GM19372 (cell line): ENCODE data around the gene MBTPS1.

Experiments
- ATAC-seq: cut with Tn5 transposase; IDR thresholded peaks from one replicate; pipeline ENCODE4 v1.9.1; 2021; ENCODE audit warnings: mild to moderate bottlenecking, low read depth, moderate library complexity; ENCODE audit not compliant: unreplicated experiment

Gene MBTPS1

DNA sequence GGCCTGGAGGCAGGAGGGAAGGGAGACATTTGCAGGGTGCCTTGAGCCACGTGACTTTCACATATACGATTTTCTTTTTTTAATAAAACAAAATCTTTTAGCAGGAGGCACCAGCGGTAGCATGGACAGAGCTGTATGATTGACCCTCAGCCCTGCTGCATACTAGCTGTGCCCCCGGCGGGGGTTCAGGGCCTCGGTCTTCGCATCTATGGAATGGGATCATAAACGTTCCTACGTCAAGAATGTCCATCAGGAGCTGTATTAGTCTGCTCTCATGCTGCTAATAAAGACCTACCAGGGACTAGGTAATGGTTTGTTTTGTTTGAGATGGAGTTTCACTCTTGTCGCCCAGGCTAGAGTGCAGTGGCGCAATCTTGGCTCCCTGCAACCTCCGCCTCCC, 101.3 kb downstream of the MBTPS1 start:
- ATAC-seq: no peak

DNA sequence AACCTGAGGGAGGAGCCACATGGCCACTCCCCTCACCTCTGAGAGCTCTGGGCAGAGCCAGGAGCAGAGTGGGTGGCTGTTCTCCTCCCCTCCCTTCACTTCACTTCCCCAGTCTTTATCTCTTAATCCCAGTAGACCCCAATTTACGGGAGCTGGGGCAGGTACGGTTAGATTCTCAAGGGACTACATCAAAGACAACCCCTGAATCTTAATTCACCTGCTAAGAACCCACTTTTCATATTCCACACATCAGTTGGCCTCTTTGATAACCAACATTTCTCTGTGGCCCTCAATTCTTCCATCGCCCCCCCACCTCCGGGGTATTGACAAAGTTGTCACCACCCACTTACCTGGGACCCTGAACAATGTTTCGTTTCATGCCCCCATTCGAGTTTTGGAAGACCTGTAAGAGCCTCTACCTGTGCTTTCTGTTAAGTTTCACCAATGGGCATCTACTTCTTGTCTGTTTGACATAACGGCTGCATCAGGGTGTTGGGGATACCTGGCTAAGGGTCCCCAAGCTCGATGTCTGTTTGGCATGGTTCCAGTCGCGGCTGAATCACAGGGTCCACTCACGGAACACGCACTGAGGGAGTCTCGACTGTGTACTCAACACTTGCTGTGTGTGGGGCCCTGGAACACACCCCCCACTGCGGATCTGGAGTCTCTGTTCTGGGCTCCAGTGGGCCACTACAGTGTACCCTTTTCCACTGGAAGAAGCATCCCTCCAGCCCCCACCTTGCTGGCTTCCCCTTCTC, 102.0 kb downstream of the MBTPS1 start:
- no peak for ATAC-seq

DNA sequence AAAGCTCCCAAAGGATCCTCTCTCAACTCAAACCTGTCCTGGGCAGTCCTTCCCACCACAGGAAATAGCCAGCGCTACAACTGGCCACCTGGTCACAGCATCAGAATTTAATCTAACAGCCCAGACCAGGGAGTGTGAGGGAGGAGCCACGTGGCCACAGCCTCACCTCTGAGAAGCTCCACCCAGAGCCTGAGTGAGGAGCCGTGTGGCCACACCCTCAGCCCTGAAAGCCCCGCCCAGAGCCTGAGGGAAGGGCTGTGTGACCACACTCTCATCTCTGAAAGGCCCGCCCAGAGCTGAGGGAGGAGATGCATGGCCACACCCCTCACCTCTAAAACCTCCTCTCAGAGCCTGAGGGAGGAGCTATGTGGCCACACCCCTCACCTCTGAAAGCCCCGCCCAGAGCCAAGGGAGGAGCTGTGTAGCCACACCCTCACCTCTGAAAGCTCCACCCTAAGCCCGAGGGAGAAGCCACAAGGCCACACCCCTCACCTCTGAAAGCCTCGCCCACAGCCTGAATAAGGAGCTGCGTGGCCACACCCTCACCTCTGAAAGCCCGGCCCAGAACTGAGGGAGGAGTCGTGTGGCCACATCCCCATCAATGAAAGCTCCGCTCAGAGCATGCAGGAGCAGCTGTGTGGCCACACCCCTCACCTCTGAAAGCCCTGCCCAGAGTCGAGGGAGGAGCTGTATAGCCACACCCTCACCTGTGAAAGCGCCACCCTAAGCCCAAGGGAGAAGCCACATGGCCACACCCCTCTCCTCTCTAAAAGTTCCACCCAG, 102.8 kb downstream of the MBTPS1 start:
- ATAC-seq: peak; percentile 82

DNA sequence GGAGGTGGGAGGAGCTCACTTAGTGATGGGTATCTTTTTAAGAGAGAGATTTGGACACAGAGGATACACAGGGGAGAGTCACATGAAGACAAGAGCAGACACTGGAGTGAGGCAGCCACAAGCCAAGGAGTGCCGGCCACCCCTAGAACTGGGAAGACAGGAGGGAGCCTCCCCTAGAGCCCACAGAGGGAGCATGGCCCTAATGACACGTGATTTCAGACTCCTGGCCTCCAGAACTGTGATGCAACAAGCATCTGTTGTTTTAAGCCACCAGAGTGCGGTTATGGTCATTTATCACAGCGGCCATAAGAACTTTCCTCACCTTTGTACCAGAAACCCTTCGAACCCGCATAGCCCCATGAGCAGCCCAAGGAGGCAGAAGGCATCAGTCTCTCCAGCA, 107.5 kb downstream of the MBTPS1 start:
- no peak for ATAC-seq

DNA sequence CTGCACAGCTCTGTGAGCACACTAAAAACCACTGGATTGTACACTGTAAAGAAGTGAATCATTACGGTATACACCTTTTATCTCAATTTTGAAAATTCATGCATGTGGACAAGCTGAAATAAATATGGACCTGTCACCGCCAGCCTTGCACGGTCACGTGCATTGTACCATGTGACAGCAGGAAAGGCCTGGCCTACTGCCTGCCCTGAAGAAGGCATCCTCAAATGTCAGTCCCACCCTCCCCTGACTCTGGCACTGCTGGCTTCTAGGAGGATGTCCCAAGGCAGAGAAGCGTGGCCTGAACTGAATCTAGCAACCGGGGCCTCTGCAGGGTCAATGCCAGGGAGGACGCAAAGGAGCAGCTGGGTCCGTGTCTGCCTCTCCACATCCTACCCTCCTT, 108.8 kb downstream of the MBTPS1 start:
- ATAC-seq: no peak

DNA sequence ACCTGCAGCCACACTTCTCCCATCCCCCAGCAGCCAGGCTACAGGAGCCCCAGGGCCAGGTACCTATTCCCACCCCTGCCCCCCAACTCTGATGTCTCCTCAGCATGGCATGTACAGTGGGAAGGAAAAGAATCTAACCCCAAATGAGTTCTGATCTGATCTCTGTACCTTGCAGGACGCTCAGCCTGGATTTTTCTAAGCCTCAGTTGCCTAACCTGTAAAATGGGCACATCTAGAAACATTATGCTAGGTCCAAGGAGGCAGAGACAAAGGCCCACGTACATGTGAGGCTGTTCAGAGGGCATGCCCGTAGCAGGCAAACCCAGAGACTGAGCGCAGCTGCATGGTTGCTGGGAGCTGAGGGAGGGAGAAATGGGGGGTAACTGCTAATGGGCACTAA, 109.2 kb downstream of the MBTPS1 start:
- no peak for ATAC-seq

DNA sequence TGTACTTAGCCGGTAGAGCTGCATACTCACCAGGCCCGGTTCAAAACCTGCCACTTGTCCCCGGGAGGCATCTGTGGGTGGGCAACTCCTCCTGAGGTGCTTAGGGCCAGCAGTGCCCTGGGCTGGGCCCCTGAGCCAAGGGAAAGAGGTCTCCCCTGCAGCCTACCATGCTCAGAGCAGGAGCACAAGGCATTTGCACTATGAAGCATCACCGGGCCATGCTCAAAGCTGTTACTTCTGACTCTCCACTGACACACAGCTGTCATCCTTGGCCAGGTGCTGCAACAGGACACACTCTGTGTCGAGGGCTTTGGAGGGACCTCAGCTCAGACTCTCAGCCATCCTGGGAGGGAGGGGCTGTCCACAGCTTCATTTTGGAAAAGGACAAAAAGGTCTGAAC, 111.4 kb downstream of the MBTPS1 start:
- no peak for ATAC-seq

DNA sequence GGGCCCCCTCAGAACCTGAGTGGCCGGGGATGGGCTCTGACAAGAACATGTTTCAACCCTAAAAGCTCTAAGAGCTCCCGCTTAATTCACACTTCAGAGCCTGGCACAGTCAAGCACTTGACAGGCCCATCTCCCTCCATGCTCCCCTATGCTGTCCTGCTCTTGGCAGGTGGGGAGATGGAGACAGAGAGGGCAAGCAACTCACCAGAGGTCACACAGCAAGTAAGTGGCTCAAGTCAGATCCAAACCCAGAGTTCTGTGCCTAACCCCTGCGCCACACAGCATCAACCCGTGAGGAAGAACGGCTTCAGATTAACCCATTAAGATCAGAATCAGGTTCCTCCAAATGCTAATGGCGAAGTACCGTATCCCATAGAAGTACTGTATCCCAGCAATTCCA, 112.3 kb downstream of the MBTPS1 start:
- ATAC-seq: no peak
